Keratinocyte (primary cell): ENCODE data around the gene GOLM1. TPM values are rescaled to one million over a fixed set of nuclear protein-coding genes. Genes with fewer than 3 reads are reported as not detected.

Experiments used
- DNase-seq: peaks from one replicate; pipeline ENCODE4 v3.0.0-alpha.2; 2011; ENCODE audit warnings: low read depth, missing footprints, low spot score
- FAIRE-seq: peaks from 2 replicates; lab custom pipeline; 2011; peaks lifted over from hg19 to GRCh38; lab: Jason Lieb, UNC
- H2AFZ ChIP-seq: 2 replicates; pipeline ENCODE4 v1.6.0; 2012; ENCODE audit warnings: low read length, control low read depth, inconsistent platforms; ENCODE audit not compliant: control insufficient read depth
- H3K27ac ChIP-seq: 2 replicates; pipeline ENCODE4 v1.5.1; 2011; ENCODE audit warnings: low read length; ENCODE audit not compliant: control insufficient read depth, insufficient read depth
- H3K27me3 ChIP-seq: 3 replicates; pipeline ENCODE4 v1.6.0; 2011; ENCODE audit warnings: low read length; ENCODE audit not compliant: control insufficient read depth, insufficient read depth; ENCODE audit errors: extremely low read depth
- H3K36me3 ChIP-seq, 2 experiments: 2 replicates in 1 of 2; 3 replicates in 1 of 2; pipeline ENCODE4 v1.5.1; 2011; ENCODE audit warnings: low read length in 2 of 2, mild to moderate bottlenecking in 1 of 2; ENCODE audit not compliant: control insufficient read depth in 2 of 2, insufficient read depth in 2 of 2; ENCODE audit errors: extremely low read depth in 1 of 2
- H3K4me1 ChIP-seq: 3 replicates; pipeline ENCODE4 v1.5.1; 2011; ENCODE audit warnings: low read length; ENCODE audit not compliant: control insufficient read depth, insufficient read depth; ENCODE audit errors: extremely low read depth
- H3K4me2 ChIP-seq: 3 replicates; pipeline ENCODE4 v1.6.0; 2011; ENCODE audit warnings: low read depth, low read length; ENCODE audit not compliant: control insufficient read depth, insufficient read depth; ENCODE audit errors: extremely low read depth
- H3K4me3 ChIP-seq, 3 experiments: fragments of 200-600 bp in 1 of 3; sonication (generic) in 1 of 3; 2 replicates in 2 of 3; 3 replicates in 1 of 3; pipeline ENCODE4 v1.5.1; 2011 to 2016; ENCODE audit warnings: low read length in 3 of 3, mild to moderate bottlenecking in 3 of 3, control low read depth in 2 of 3, inconsistent platforms in 1 of 3, low read depth in 1 of 3, mixed read lengths in 1 of 3, mixed run types in 1 of 3, moderate library complexity in 1 of 3; ENCODE audit not compliant: control insufficient read depth in 2 of 3, insufficient read depth in 2 of 3; ENCODE audit errors: extremely low read depth in 1 of 3
- H3K79me2 ChIP-seq: 2 replicates; pipeline ENCODE4 v1.6.0; 2012; ENCODE audit warnings: low read length; ENCODE audit not compliant: control insufficient read depth, insufficient read depth
- H3K9ac ChIP-seq: 3 replicates; pipeline ENCODE4 v1.6.0; 2011; ENCODE audit warnings: low read length; ENCODE audit not compliant: control insufficient read depth, insufficient read depth; ENCODE audit errors: extremely low read depth
- H3K9me1 ChIP-seq: 3 replicates; pipeline ENCODE4 v1.6.0; 2011; ENCODE audit warnings: low read length; ENCODE audit not compliant: control insufficient read depth, insufficient read depth; ENCODE audit errors: extremely low read depth
- H3K9me3 ChIP-seq: 2 replicates; pipeline ENCODE4 v1.5.1; 2012; ENCODE audit warnings: low read depth, low read length; ENCODE audit not compliant: control insufficient read depth
- H4K20me1 ChIP-seq: 3 replicates; pipeline ENCODE4 v1.6.0; 2011; ENCODE audit warnings: low read length; ENCODE audit not compliant: control insufficient read depth, insufficient read depth; ENCODE audit errors: extremely low read depth
- EZH2 ChIP-seq: IDR thresholded peaks from one replicate; pipeline ENCODE4 v1.6.1; 2012; ENCODE audit warnings: inconsistent platforms, mild to moderate bottlenecking, low read length, moderate library complexity
- dilution Hi-C: fragments of 300-500 bp; cut with MboI; formaldehyde crosslinking; loops from one replicate; pipeline ENCODE4 v1.7.0; 2020; ENCODE audit warnings: low sequenced_read_pairs; ENCODE audit not compliant: extremely low pct_ligation_motif_present
- polyA plus RNA-seq, 5 experiments: library from polyadenylated mRNA; depleted of rRNA in 3 of 5; stranded (reverse) in 3 of 5; stranded (forward) in 1 of 5; unstranded in 1 of 5; fragments of >200 nt; gene quantifications; 1 replicate in 1 of 5; 2 replicates in 3 of 5; 3 replicates in 1 of 5; pipeline versions ENCODE4 v1.2.1 to v1.2.3, GENCODE V29; 2011 to 2012; ENCODE audit warnings: missing spikeins in 2 of 5, low read depth in 1 of 5, low replicate concordance in 1 of 5
- TF ChIP-seq, protein P1 (sequence below), 3 experiments: IDR thresholded peaks in 1 of 3; conservative IDR thresholded peaks in 1 of 3; optimal IDR thresholded peaks in 1 of 3; 2 replicates in 2 of 3; 3 replicates in 1 of 3; pipeline versions ENCODE3 to v1.5.1; 2011; ENCODE audit warnings: low read length in 3 of 3, mild to moderate bottlenecking in 3 of 3, moderate library complexity in 2 of 3, control low read depth in 1 of 3, inconsistent platforms in 1 of 3; ENCODE audit not compliant: insufficient read depth in 2 of 3; ENCODE audit errors: extremely low read depth in 1 of 3

GOLM1 gene
- polyA plus RNA-seq, 1 donor (not counting 4 experiments of a cell fraction or from before 2014, with no cell fraction given): 17.3 TPM

DNA sequence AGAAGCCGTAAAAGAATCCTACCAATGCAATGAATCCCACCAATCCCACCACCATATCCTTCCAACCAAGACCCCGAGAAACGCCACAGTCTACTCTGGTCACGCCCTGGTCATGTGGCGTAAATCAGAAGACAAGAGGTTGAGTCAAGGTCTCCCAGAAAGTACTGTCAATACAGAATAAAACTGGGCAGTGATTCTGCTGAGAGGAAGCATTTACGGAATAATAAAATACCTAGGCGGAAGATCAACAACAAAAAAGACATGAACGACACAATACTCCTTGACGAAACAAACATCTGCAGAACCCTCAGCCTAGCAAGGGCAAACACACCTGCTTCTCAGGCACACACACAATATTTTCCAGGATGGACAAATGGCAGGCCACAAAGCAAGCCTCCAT is 62.8 kb downstream of the GOLM1 start:
- TF ChIP-seq EZH2: no peak
- TF ChIP-seq, protein P1, sequence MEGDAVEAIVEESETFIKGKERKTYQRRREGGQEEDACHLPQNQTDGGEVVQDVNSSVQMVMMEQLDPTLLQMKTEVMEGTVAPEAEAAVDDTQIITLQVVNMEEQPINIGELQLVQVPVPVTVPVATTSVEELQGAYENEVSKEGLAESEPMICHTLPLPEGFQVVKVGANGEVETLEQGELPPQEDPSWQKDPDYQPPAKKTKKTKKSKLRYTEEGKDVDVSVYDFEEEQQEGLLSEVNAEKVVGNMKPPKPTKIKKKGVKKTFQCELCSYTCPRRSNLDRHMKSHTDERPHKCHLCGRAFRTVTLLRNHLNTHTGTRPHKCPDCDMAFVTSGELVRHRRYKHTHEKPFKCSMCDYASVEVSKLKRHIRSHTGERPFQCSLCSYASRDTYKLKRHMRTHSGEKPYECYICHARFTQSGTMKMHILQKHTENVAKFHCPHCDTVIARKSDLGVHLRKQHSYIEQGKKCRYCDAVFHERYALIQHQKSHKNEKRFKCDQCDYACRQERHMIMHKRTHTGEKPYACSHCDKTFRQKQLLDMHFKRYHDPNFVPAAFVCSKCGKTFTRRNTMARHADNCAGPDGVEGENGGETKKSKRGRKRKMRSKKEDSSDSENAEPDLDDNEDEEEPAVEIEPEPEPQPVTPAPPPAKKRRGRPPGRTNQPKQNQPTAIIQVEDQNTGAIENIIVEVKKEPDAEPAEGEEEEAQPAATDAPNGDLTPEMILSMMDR (optimal IDR thresholded peaks at IDR 0.05 in 1 of 3, IDR thresholded peaks at IDR 0.05 in 1 of 3, conservative IDR thresholded peaks at IDR 0.05 in 1 of 3; ENCODE audit: extremely low read depth in 1 of 3, insufficient read depth in 2 of 3, low read length in 3 of 3): no peak
- no peak overlapping the region for H3K4me3 ChIP-seq
- H3K4me2 ChIP-seq: no peak overlapping the region
- H3K27me3 ChIP-seq: no peaks in the 10 kb centered on the region
- H3K36me3 ChIP-seq: peaks cover 3 to 10% of the 10 kb centered on the region in 2 experiments
- no peaks in the 10 kb centered on the region for H3K9me3 ChIP-seq
- DNase-seq: no peak
- dilution Hi-C loops: no loop called here
- no peak for FAIRE-seq
- no peaks in the 10 kb centered on the region for H4K20me1 ChIP-seq
- no peak overlapping the region for H2AFZ ChIP-seq
- H3K4me1 ChIP-seq: peaks cover 3% of the 10 kb centered on the region
- no peak overlapping the region for H3K9ac ChIP-seq
- no peaks in the 10 kb centered on the region for H3K79me2 ChIP-seq
- no peaks in the 10 kb centered on the region for H3K9me1 ChIP-seq
- no peak overlapping the region for H3K27ac ChIP-seq

DNA sequence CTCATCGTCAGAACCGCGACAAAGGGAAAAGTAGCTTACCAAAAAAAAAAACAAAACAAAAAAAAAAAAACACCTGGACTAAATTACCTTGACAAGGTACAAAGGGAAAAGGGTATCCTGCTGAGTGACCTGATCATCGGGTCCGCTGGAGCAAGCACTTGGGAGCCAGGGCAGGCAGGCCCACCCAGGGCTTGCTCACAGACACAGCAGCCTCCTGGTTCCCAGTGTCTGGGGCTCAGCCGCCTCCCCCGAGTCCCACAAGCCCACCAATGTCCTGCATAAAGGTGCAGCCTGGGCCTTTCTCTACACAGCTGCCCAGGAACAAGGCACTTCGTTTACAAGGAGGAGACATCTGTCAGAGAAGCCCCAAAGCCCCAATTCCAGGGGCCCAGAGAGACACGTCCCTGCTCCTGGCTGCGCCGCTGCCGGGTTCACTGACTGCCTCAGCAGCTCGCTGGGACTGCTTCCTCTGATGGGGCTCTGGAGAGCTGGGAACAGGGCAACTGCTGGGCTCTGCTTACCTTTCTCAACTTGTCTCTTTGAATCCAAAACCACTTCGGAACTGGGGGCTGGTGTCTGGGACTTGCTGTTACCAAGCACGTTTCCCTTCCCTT is 63.4 kb downstream of the GOLM1 start:
- H3K36me3 ChIP-seq: peaks cover 3 to 10% of the 10 kb centered on the region in 2 experiments
- H3K9me3 ChIP-seq: no peaks in the 10 kb centered on the region
- H3K4me2 ChIP-seq: no peak overlapping the region
- no peaks in the 10 kb centered on the region for H3K9me1 ChIP-seq
- H2AFZ ChIP-seq: no peak overlapping the region
- no peaks in the 10 kb centered on the region for H4K20me1 ChIP-seq
- H3K9ac ChIP-seq: no peak overlapping the region
- peaks cover 3% of the 10 kb centered on the region for H3K4me1 ChIP-seq
- DNase-seq (no peak), FAIRE-seq (no peak)
- TF ChIP-seq, protein P1 (optimal IDR thresholded peaks at IDR 0.05 in 1 of 3, IDR thresholded peaks at IDR 0.05 in 1 of 3, conservative IDR thresholded peaks at IDR 0.05 in 1 of 3; ENCODE audit: extremely low read depth in 1 of 3, insufficient read depth in 2 of 3, low read length in 3 of 3): no peak
- TF ChIP-seq EZH2: no peak
- no peaks in the 10 kb centered on the region for H3K79me2 ChIP-seq
- no peaks in the 10 kb centered on the region for H3K27me3 ChIP-seq
- dilution Hi-C loops: no loop called here
- H3K27ac ChIP-seq: no peak overlapping the region
- no peak overlapping the region for H3K4me3 ChIP-seq
